Astrocyte of the spinal cord (primary cell): ENCODE measurements around the gene NCR3LG1.

ENCODE experiments used
- DNase-seq: peaks from one replicate; pipeline ENCODE4 v3.0.0; 2011; ENCODE audit warnings: low read depth, low spot score
- H3K4me3 ChIP-seq: 2 replicates; pipeline ENCODE4 v1.5.1; 2011; ENCODE audit warnings: low read depth, mild to moderate bottlenecking, low read length, moderate library complexity
- in situ Hi-C: cut with HindIII; loops from 2 replicates; pipeline ENCODE4 v1.10.0; 2017; ENCODE audit warnings: low sequenced_read_pairs
- TF ChIP-seq, protein P1 (sequence below): IDR thresholded peaks from 2 replicates; pipeline ENCODE4 v1.5.1; 2012; ENCODE audit warnings: low read depth, mild to moderate bottlenecking, low read length, inconsistent platforms

Gene NCR3LG1

DNA sequence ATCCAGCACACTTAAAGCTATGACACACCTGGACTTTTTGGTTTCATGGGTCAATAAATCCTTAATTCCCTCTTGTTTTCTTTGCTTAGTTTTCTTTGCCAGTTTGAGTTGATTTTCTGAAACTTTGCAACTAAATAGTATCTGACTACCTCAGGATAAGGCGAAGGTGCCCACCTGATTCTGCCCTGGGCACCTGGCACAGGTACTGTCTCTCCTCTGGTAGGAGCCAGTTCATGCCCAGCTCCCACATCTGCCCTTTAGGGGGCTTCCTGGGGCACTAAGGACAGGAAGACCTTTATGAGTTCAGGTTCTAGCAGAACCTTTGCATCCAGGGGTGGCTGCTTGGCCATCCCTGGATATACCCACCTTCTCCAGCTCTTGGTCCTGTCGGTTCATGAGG lies 56.4 kb downstream of the NCR3LG1 start:
- no peak for DNase-seq
- in situ Hi-C loops = no loop called here
- TF ChIP-seq, protein P1, sequence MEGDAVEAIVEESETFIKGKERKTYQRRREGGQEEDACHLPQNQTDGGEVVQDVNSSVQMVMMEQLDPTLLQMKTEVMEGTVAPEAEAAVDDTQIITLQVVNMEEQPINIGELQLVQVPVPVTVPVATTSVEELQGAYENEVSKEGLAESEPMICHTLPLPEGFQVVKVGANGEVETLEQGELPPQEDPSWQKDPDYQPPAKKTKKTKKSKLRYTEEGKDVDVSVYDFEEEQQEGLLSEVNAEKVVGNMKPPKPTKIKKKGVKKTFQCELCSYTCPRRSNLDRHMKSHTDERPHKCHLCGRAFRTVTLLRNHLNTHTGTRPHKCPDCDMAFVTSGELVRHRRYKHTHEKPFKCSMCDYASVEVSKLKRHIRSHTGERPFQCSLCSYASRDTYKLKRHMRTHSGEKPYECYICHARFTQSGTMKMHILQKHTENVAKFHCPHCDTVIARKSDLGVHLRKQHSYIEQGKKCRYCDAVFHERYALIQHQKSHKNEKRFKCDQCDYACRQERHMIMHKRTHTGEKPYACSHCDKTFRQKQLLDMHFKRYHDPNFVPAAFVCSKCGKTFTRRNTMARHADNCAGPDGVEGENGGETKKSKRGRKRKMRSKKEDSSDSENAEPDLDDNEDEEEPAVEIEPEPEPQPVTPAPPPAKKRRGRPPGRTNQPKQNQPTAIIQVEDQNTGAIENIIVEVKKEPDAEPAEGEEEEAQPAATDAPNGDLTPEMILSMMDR = no peak
- no peak overlapping the region for H3K4me3 ChIP-seq

DNA sequence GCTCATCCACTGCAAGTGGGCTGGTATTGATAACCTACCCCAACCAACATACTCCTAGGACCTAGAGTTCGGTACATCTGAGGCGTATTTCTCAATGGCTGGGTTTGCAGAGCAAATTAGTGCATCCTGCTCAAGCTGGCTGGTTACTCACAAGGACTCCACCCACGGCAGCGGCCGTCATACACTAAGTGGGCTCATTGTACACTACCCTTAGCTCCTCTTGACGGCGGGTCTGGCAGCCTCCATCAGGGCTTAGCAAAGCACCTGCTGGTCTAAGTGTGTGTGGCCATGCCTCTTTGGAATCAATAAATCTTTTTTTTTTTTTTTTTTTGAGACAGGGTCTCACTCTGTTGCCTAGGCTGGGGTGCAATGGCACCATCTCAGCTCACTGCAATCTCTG lies 57.0 kb downstream of the NCR3LG1 start:
- in situ Hi-C loops = no loop called here
- DNase-seq = no peak
- no peak overlapping the region for H3K4me3 ChIP-seq
- TF ChIP-seq, protein P1 = no peak

DNA sequence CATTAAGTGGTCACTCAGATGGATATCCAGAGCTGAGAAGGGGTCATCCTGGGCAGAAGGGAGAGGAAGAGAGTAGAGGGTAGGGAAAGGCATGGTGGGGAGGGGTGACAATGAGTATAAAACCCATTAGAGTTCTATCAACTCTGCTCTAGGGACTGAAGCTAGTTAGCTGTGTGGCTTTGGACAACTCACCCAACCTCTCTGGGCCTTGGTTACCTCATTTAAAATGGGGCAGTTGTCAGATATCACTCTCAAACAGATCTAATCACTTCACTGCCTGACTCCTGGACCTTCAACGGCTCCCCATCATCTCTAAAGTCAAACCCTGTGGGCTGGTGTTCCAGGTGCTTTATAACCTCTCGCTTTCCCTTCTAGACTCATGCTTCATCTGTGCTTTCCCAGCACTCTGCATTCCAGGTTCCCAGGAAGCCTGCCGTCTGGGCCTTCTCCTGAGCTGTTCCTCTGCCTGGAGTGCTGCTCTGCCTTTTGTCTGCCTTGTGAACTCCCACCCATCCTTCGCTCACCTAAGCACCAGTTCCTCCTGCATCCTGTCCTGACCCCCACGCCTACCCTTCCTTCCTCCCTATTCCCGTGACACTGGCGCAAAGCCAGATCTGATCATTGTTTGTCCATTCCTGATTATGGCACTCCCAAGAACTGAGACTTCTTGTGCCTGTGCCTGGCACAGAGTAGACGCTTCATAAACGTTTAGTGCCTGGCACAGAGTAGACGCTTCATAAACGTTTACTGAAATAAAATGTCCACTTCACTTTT lies 59.2 kb downstream of the NCR3LG1 start:
- no peak overlapping the region for H3K4me3 ChIP-seq
- no peak for DNase-seq
- in situ Hi-C loops = no loop called here
- TF ChIP-seq, protein P1 = no peak

DNA sequence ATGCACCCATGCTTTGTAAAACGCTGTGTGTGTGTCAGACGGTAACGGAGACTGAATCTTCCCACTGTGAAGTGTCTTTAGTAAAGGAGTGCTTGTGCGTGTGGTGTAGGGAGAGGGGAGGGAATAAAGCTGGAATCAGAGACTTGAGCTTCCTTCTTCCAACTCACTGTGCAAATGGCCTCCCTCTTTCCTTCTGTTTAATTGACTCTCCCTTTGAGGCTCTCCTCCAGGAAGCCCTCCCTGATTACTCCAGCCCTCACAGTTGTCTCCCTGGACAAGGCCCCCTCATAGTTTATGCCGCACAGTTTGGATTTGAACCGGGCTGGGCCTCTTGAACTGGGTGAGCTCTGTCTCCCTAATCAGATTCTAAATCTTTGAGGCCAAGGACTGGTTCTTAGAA lies 59.8 kb downstream of the NCR3LG1 start:
- DNase-seq = no peak
- in situ Hi-C loops = no loop called here
- H3K4me3 ChIP-seq = no peak overlapping the region
- TF ChIP-seq, protein P1 = no peak

DNA sequence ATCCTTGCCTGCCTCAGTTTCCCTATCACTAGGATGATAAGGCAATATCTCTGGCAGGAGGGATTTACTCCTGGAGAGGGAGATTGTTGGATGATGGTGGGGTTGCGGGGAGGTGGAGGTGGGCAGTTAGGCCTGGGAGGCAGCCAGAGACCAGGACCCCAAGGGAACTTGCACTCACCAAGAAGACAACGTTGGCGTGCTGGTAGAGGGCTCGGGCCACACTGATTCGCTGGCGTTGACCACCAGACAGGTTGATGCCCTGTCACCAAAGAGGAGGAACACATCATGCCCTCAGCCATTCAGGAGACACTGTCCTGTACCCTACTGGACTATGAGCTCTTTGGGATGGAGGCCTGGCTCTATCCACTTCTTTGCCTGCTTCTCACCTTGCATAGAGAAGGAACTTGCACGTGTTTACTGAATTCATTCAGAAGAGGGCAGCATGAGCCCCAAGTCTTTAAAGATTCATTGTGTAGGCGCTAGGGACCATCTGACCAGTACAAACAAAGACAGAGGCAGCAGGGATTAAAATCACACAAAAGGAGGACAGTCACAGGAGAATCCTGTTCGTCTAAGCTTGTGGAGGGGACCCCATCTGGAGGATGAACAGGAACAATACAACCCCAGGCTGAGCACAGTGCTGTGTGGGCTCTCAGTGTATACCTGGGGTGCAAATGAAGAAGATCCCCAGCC lies 61.0 kb downstream of the NCR3LG1 start:
- in situ Hi-C loops = no loop called here
- no peak overlapping the region for H3K4me3 ChIP-seq
- no peak for DNase-seq
- TF ChIP-seq, protein P1 = no peak

DNA sequence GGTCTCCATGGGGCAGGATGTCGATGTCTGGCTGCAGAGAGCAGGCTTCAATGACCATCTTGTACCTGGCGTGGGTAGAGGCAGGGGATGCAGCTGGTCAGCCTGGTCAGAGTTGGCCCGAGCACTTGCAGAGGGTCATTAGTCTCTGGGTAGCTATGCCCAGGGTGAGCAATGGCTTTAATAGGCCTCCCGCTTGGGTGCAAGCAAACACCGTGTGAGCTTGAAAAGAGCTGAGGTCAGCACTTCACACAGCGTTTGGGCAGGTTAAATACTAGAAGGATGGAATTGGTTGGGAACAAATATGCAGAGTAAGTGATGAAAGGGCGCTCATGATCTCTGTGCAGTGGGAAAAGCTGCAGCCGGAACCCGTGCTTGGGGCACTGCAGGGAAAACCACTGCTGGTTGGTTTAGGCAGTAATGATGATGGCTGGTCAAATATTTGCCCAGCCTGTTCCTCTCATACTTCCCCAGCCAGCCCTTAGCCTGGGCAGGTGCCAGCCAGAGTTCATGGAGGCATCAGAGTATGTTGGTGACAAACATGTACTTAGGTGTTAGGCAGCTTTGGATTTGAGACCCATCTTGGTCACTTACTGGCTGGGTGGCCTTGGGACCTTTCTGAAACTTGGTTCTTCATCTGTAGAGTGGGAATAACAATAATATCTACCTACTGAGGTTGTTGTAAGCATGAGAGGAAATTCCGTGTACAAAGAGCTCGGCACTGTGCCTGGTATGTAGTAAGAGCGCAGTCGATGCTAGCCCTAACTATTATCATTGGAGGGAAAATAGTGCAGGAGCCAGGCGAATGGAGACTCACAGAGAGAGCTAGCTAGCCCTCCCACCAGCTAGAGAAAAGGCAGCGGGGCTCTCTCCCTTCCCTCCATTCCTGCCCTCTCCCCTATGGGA lies 62.1 kb downstream of the NCR3LG1 start:
- in situ Hi-C loops = no loop called here
- no peak for DNase-seq
- TF ChIP-seq, protein P1 = no peak
- H3K4me3 ChIP-seq = no peak overlapping the region
